DND-41 (cell line): Measurements from ENCODE around the gene TMEM266.

Experiments used
- ATAC-seq: fragments of 200-7000 bp; cut with Tn5 transposase; 3 replicates; pipeline ENCODE4 v1.9.1; 2021; ENCODE audit warnings: low read depth; ENCODE audit not compliant: insufficient read depth
- DNase-seq: peaks from one replicate; pipeline ENCODE4 v3.0.0-alpha.2; 2020
- H2AFZ ChIP-seq: 2 replicates; pipeline ENCODE4 v1.6.0; 2012; ENCODE audit warnings: low read depth, low read length
- H3K27ac ChIP-seq: 2 replicates; pipeline ENCODE4 v1.5.1; 2012; ENCODE audit warnings: low read length, inconsistent platforms
- H3K27me3 ChIP-seq: fragments of 200-600 bp; sonication (generic); 2 replicates; pipeline ENCODE4 v1.6.0; 2012; ENCODE audit warnings: low read length, mild to moderate bottlenecking, inconsistent platforms; ENCODE audit not compliant: insufficient read depth, poor library complexity
- H3K36me3 ChIP-seq: 2 replicates; pipeline ENCODE4 v1.5.1; 2012; ENCODE audit warnings: low read length, inconsistent platforms; ENCODE audit not compliant: insufficient read depth
- H3K4me1 ChIP-seq: 2 replicates; pipeline ENCODE4 v1.5.1; 2012; ENCODE audit warnings: mild to moderate bottlenecking, low read length; ENCODE audit not compliant: insufficient read depth
- H3K4me2 ChIP-seq: 2 replicates; pipeline ENCODE4 v1.6.0; 2012; ENCODE audit warnings: mild to moderate bottlenecking, moderate library complexity, low read length, inconsistent platforms; ENCODE audit not compliant: insufficient read depth
- H3K4me3 ChIP-seq, 2 experiments: fragments of 200-600 bp in 1 of 2; shearing (Covaris generic) in 1 of 2; 2 replicates each; pipeline ENCODE4 v1.5.1; 2012 to 2016; ENCODE audit warnings: inconsistent platforms in 2 of 2, low read length in 2 of 2, mild to moderate bottlenecking in 2 of 2, low read depth in 1 of 2, moderate library complexity in 1 of 2
- H3K79me2 ChIP-seq: 2 replicates; pipeline ENCODE4 v1.6.0; 2012; ENCODE audit warnings: low read length, inconsistent platforms; ENCODE audit not compliant: insufficient read depth
- H3K9ac ChIP-seq: 2 replicates; pipeline ENCODE4 v1.6.0; 2012; ENCODE audit warnings: low read depth, mild to moderate bottlenecking, inconsistent platforms, low read length, moderate library complexity
- H3K9me3 ChIP-seq: 2 replicates; pipeline ENCODE4 v1.5.1; 2012; ENCODE audit warnings: low read length, moderate library complexity, mild to moderate bottlenecking, inconsistent platforms; ENCODE audit not compliant: insufficient read depth, severe bottlenecking
- H4K20me1 ChIP-seq: 2 replicates; pipeline ENCODE4 v1.6.0; 2012; ENCODE audit warnings: low read length; ENCODE audit not compliant: insufficient read depth
- CTCF ChIP-seq: IDR thresholded peaks from 2 replicates; pipeline ENCODE4 v1.5.1; 2012; ENCODE audit warnings: borderline replicate concordance, low read length, moderate library complexity, mild to moderate bottlenecking; ENCODE audit not compliant: poor library complexity, severe bottlenecking; ENCODE audit errors: extremely low read depth
- EZH2 ChIP-seq: IDR thresholded peaks from 3 replicates; pipeline ENCODE4 v1.6.1; 2012; ENCODE audit warnings: borderline replicate concordance, low read depth, mild to moderate bottlenecking, moderate library complexity, low read length, inconsistent platforms; ENCODE audit not compliant: severe bottlenecking

TMEM266 gene

GRCh38 chr15:76070921-76071635 lies 11.3 kb downstream of the TMEM266 start:
- Histone ChIP-seq H3K27me3 (peaks cover 7% of the 10 kb centered on the region), H3K9ac (no peak overlapping the region), H3K4me1 (no peaks in the 10 kb centered on the region), H3K4me2 (no peak overlapping the region), H3K4me3 (no peak overlapping the region), H3K9me3 (no peaks in the 10 kb centered on the region), H3K36me3 (no peaks in the 10 kb centered on the region), H2AFZ (no peak overlapping the region), H4K20me1 (no peaks in the 10 kb centered on the region), H3K27ac (no peak overlapping the region), H3K79me2 (no peaks in the 10 kb centered on the region)
- TF ChIP-seq EZH2 (no peak), CTCF (no peak)
- no peak for ATAC-seq
- no peak for DNase-seq

GRCh38 chr15:76071806-76072205 lies 12.0 kb downstream of the TMEM266 start:
- Histone ChIP-seq H3K79me2 (no peaks in the 10 kb centered on the region), H3K27ac (no peak overlapping the region), H3K36me3 (no peaks in the 10 kb centered on the region), H3K9me3 (no peaks in the 10 kb centered on the region), H3K4me3 (no peak overlapping the region), H3K4me1 (no peaks in the 10 kb centered on the region), H4K20me1 (no peaks in the 10 kb centered on the region), H3K27me3 (peaks cover 10% of the 10 kb centered on the region), H3K4me2 (no peak overlapping the region), H2AFZ (no peak overlapping the region), H3K9ac (no peak overlapping the region)
- ATAC-seq (no peak), DNase-seq (no peak)
- TF ChIP-seq EZH2 = no peak
- no peak for TF ChIP-seq CTCF

GRCh38 chr15:76073554-76073953 lies 13.8 kb downstream of the TMEM266 start:
- no peak overlapping the region for H3K9ac ChIP-seq
- no peaks in the 10 kb centered on the region for H4K20me1 ChIP-seq
- ATAC-seq (no peak), DNase-seq (no peak)
- TF ChIP-seq EZH2 = no peak
- TF ChIP-seq CTCF = no peak
- H3K4me2 ChIP-seq = no peak overlapping the region
- H3K4me1 ChIP-seq = no peaks in the 10 kb centered on the region
- H3K36me3 ChIP-seq = no peaks in the 10 kb centered on the region
- H3K27me3 ChIP-seq = peaks cover 7% of the 10 kb centered on the region
- no peak overlapping the region for H3K4me3 ChIP-seq
- H3K79me2 ChIP-seq = no peaks in the 10 kb centered on the region
- no peak overlapping the region for H2AFZ ChIP-seq
- no peak overlapping the region for H3K27ac ChIP-seq
- no peaks in the 10 kb centered on the region for H3K9me3 ChIP-seq

- Histone ChIP-seq H3K36me3 (no peaks in the 10 kb centered on the region), H2AFZ (no peak overlapping the region), H3K27ac (no peak overlapping the region), H3K27me3 (peaks cover 7% of the 10 kb centered on the region), H3K4me3 (no peak overlapping the region), H3K9ac (no peak overlapping the region), H3K4me2 (no peak overlapping the region), H3K4me1 (no peaks in the 10 kb centered on the region), H3K9me3 (no peaks in the 10 kb centered on the region), H4K20me1 (no peaks in the 10 kb centered on the region), H3K79me2 (no peaks in the 10 kb centered on the region)
- ATAC-seq (no peak), DNase-seq (no peak)
- no peak for TF ChIP-seq CTCF
- no peak for TF ChIP-seq EZH2
Measured at GRCh38 chr15:76075046-76075445, 15.3 kb downstream of the TMEM266 start.
